ENCODE measurements around the gene IRF8.

Gene IRF8

GRCh38 chr16:85948616-85949265 lies 49.8 kb downstream of the IRF8 start:
- no peaks in the 10 kb centered on the region for H3K36me3 Mint-ChIP-seq
- H3K27ac Mint-ChIP-seq = no peak overlapping the region
- CTCF ChIA-PET = no interaction called here
- DNase-seq = no peak
- peaks cover 23% of the 10 kb centered on the region for H3K4me1 Mint-ChIP-seq
- no peaks in the 10 kb centered on the region for H3K9me3 Mint-ChIP-seq
- H3K4me3 Mint-ChIP-seq = no peak overlapping the region
- H3K27me3 Mint-ChIP-seq = peaks cover 69% of the 10 kb centered on the region

- Mint-ChIP-seq H3K4me1 (peaks cover 19% of the 10 kb centered on the region), H3K27me3 (peaks cover 63% of the 10 kb centered on the region), H3K27ac (no peak overlapping the region), H3K36me3 (no peaks in the 10 kb centered on the region), H3K4me3 (no peak overlapping the region), H3K9me3 (no peaks in the 10 kb centered on the region)
- DNase-seq = no peak
- CTCF ChIA-PET = interaction anchor here (0.9 to 1.2 kb wide), 2 partner anchors 37 to 129 kb away, joined by 3 to 7 read pairs; no protein-coding TSS in a partner anchor
Observed at GRCh38 chr16:85950136-85950918, 51.4 kb downstream of the IRF8 start.

GRCh38 chr16:85952197-85952596 lies 53.2 kb downstream of the IRF8 start:
- Mint-ChIP-seq H3K9me3 (no peaks in the 10 kb centered on the region), H3K27ac (no peak overlapping the region), H3K4me1 (peaks cover 8% of the 10 kb centered on the region), H3K36me3 (no peaks in the 10 kb centered on the region), H3K4me3 (no peak overlapping the region), H3K27me3 (peaks cover 49% of the 10 kb centered on the region)
- no peak for DNase-seq
- CTCF ChIA-PET = no interaction called here

- DNase-seq = no peak
- Mint-ChIP-seq H3K27ac (no peak overlapping the region), H3K27me3 (peaks cover 43% of the 10 kb centered on the region), H3K9me3 (no peaks in the 10 kb centered on the region), H3K36me3 (no peaks in the 10 kb centered on the region), H3K4me1 (peaks cover 2% of the 10 kb centered on the region), H3K4me3 (no peak overlapping the region)
- CTCF ChIA-PET = no interaction called here
Observed at GRCh38 chr16:85952811-85953210, 53.8 kb downstream of the IRF8 start.

GRCh38 chr16:85954927-85955519 lies 56.1 kb downstream of the IRF8 start:
- CTCF ChIA-PET = no interaction called here
- no peak overlapping the region for H3K27ac Mint-ChIP-seq
- DNase-seq = no peak
- no peaks in the 10 kb centered on the region for H3K4me1 Mint-ChIP-seq
- no peaks in the 10 kb centered on the region for H3K36me3 Mint-ChIP-seq
- no peaks in the 10 kb centered on the region for H3K9me3 Mint-ChIP-seq
- H3K4me3 Mint-ChIP-seq = no peak overlapping the region
- peaks cover 27% of the 10 kb centered on the region for H3K27me3 Mint-ChIP-seq

GRCh38 chr16:85955566-85955965 lies 56.6 kb downstream of the IRF8 start:
- Mint-ChIP-seq H3K4me3 (no peak overlapping the region), H3K36me3 (no peaks in the 10 kb centered on the region), H3K9me3 (no peaks in the 10 kb centered on the region), H3K4me1 (no peaks in the 10 kb centered on the region), H3K27me3 (peaks cover 27% of the 10 kb centered on the region), H3K27ac (no peak overlapping the region)
- CTCF ChIA-PET = no interaction called here
- DNase-seq = no peak

- DNase-seq = no peak
- no peaks in the 10 kb centered on the region for H3K4me1 Mint-ChIP-seq
- no peaks in the 10 kb centered on the region for H3K36me3 Mint-ChIP-seq
- CTCF ChIA-PET = no interaction called here
- H3K9me3 Mint-ChIP-seq = no peaks in the 10 kb centered on the region
- peaks cover 20% of the 10 kb centered on the region for H3K27me3 Mint-ChIP-seq
- H3K4me3 Mint-ChIP-seq = no peak overlapping the region
- H3K27ac Mint-ChIP-seq = no peak overlapping the region
Observed at GRCh38 chr16:85956426-85956825, 57.5 kb downstream of the IRF8 start.

- Mint-ChIP-seq H3K4me1 (no peaks in the 10 kb centered on the region), H3K36me3 (no peaks in the 10 kb centered on the region), H3K27ac (no peak overlapping the region), H3K27me3 (peaks cover 20% of the 10 kb centered on the region), H3K4me3 (no peak overlapping the region), H3K9me3 (no peaks in the 10 kb centered on the region)
- no peak for DNase-seq
- CTCF ChIA-PET = no interaction called here
Observed at GRCh38 chr16:85958731-85959130, 59.8 kb downstream of the IRF8 start.

- H3K4me3 Mint-ChIP-seq = no peak overlapping the region
Observed at GRCh38 chr16:85959686-85960085, 60.7 kb downstream of the IRF8 start.

GRCh38 chr16:85960486-85961046 lies 61.6 kb downstream of the IRF8 start:
- no peak for DNase-seq
- CTCF ChIA-PET = no interaction called here
- Mint-ChIP-seq H3K36me3 (no peaks in the 10 kb centered on the region), H3K9me3 (no peaks in the 10 kb centered on the region), H3K27ac (no peak overlapping the region), H3K4me1 (no peaks in the 10 kb centered on the region), H3K27me3 (peaks cover 14% of the 10 kb centered on the region), H3K4me3 (no peak overlapping the region)

More at GRCh38 chr16:85959686-85960085, 60.7 kb downstream of the IRF8 start:
- DNase-seq = no peak
- H3K4me1 Mint-ChIP-seq = no peaks in the 10 kb centered on the region
- peaks cover 18% of the 10 kb centered on the region for H3K27me3 Mint-ChIP-seq
- no peaks in the 10 kb centered on the region for H3K9me3 Mint-ChIP-seq
- H3K36me3 Mint-ChIP-seq = no peaks in the 10 kb centered on the region
- CTCF ChIA-PET = no interaction called here
- H3K27ac Mint-ChIP-seq = no peak overlapping the region

GRCh38 chr16:85961988-85962915 lies 63.3 kb downstream of the IRF8 start:
- no peak overlapping the region for H3K27ac Mint-ChIP-seq
- DNase-seq = no peak
- H3K27me3 Mint-ChIP-seq = peaks cover 13% of the 10 kb centered on the region
- CTCF ChIA-PET = interaction anchor here (0.6 kb wide), 1 partner anchor 54 kb away, joined by 3 read pairs; no protein-coding TSS in a partner anchor
- no peak overlapping the region for H3K4me3 Mint-ChIP-seq
- no peaks in the 10 kb centered on the region for H3K9me3 Mint-ChIP-seq
- no peaks in the 10 kb centered on the region for H3K4me1 Mint-ChIP-seq
- H3K36me3 Mint-ChIP-seq = no peaks in the 10 kb centered on the region

- H3K36me3 Mint-ChIP-seq = no peaks in the 10 kb centered on the region
- H3K4me1 Mint-ChIP-seq = no peaks in the 10 kb centered on the region
- DNase-seq = no peak
- H3K27ac Mint-ChIP-seq = no peak overlapping the region
- no peak overlapping the region for H3K4me3 Mint-ChIP-seq
- no peaks in the 10 kb centered on the region for H3K9me3 Mint-ChIP-seq
- H3K27me3 Mint-ChIP-seq = peaks cover 13% of the 10 kb centered on the region
- CTCF ChIA-PET = no interaction called here
Observed at GRCh38 chr16:85963753-85964285, 64.9 kb downstream of the IRF8 start.

- no peak overlapping the region for H3K4me3 Mint-ChIP-seq
- H3K36me3 Mint-ChIP-seq = no peaks in the 10 kb centered on the region
- H3K4me1 Mint-ChIP-seq = peaks cover 2% of the 10 kb centered on the region
- CTCF ChIA-PET = no interaction called here
- no peak overlapping the region for H3K27ac Mint-ChIP-seq
- H3K27me3 Mint-ChIP-seq = peaks cover 16% of the 10 kb centered on the region
- no peaks in the 10 kb centered on the region for H3K9me3 Mint-ChIP-seq
- DNase-seq = no peak
Observed at GRCh38 chr16:85965125-85965524, 66.2 kb downstream of the IRF8 start.

All from activated naive CD4-positive, alpha-beta T cell treated with anti-CD3 and anti-CD28 coated beads, Interleukin-2, amount 10 ng/mL, durations not matched to agents 7 days and 5 days (primary cell).